K562 (cell line): ENCODE data around the gene LRP3. TPM values are rescaled to one million over a fixed set of nuclear protein-coding genes. Genes with fewer than 3 reads are reported as not detected.

Experiments
- ATAC-seq: fragments of 200-7000 bp; cut with Tn5 transposase; 3 replicates; pipeline ENCODE4 v1.9.1; 2020; ENCODE audit warnings: moderate library complexity
- BruUV-seq: library from RNA; stranded (reverse); fragments of 400-500 nt; replicated peaks from 2 replicates; lab custom pipeline; 2021; lab: Mats Ljungman, UMichigan
- CTCF ChIA-PET: fragments of 300-600 bp; formaldehyde crosslinking; extraction: SDS; loops from one replicate; lab custom pipeline; 2021; ENCODE audit warnings: low intra/inter-chr PET ratio; lab: Yijun Ruan, JAX
- POLR2A ChIA-PET: fragments of 300-600, 350-650 bp; sonication (Branson Sonifier 250); formaldehyde crosslinking; extraction: SDS; loops from one replicate; lab custom pipeline; 2021; ENCODE audit warnings: antibody characterized with exemption, inconsistent platforms; lab: Yijun Ruan, JAX
- DNase-seq, 4 experiments: peaks; one replicate each; pipeline versions ENCODE4 v3.0.0 to v3.0.0-alpha.2; 2011 to 2018; ENCODE audit warnings: low spot score in 3 of 4, mixed read lengths in 3 of 4; ENCODE audit errors: extremely low read depth in 1 of 4
- FAIRE-seq: peaks from 2 replicates; lab custom pipeline; 2011; peaks lifted over from hg19 to GRCh38; lab: Jason Lieb, UNC
- H2AFZ ChIP-seq: 2 replicates; pipeline ENCODE4 v1.6.0; 2011; ENCODE audit warnings: low read depth, low read length, control low read depth, inconsistent platforms
- H3K27ac ChIP-seq: fragments of 200-600 bp; 3 replicates; pipeline ENCODE4 v1.8.0; 2011; ENCODE audit warnings: low read depth, mild to moderate bottlenecking, control low read depth, inconsistent platforms, low read length, moderate library complexity, mixed read lengths; ENCODE audit errors: extremely low read depth
- H3K27me3 ChIP-seq, 2 experiments: fragments of 300-600 bp in 1 of 2; 2 replicates in 1 of 2; 3 replicates in 1 of 2; pipeline versions ENCODE4 v1.6.0 to v1.8.0; 2011; ENCODE audit warnings: inconsistent platforms in 2 of 2, low read length in 2 of 2, mild to moderate bottlenecking in 1 of 2, mixed read lengths in 1 of 2, moderate library complexity in 1 of 2; ENCODE audit not compliant: control insufficient read depth in 2 of 2, insufficient read depth in 2 of 2
- H3K36me3 ChIP-seq: fragments of 300-600 bp; 3 replicates; pipeline ENCODE4 v1.8.0; 2011; ENCODE audit warnings: mild to moderate bottlenecking, low read length, inconsistent platforms; ENCODE audit not compliant: control insufficient read depth, insufficient read depth
- H3K4me1 ChIP-seq, 2 experiments: fragments of 200-600 bp in 1 of 2; replicated peaks in 1 of 2; 2 replicates in 1 of 2; 3 replicates in 1 of 2; pipeline versions ENCODE4 v1.5.1 to v1.8.0; 2011; ENCODE audit warnings: inconsistent platforms in 2 of 2, low read length in 2 of 2, mild to moderate bottlenecking in 1 of 2, mixed read lengths in 1 of 2, moderate library complexity in 1 of 2; ENCODE audit not compliant: control insufficient read depth in 2 of 2, insufficient read depth in 2 of 2
- H3K4me2 ChIP-seq: 2 replicates; pipeline ENCODE4 v1.6.1; 2011; ENCODE audit warnings: low read length, control low read depth, inconsistent platforms, mixed read lengths; ENCODE audit not compliant: insufficient read depth
- H3K4me3 ChIP-seq: fragments of 200-600 bp; sonication (generic), shearing (Covaris generic); 2 replicates; pipeline ENCODE4 v1.5.1; 2016; ENCODE audit warnings: control low read depth, inconsistent platforms
- H3K79me2 ChIP-seq: fragments of 200-600 bp; 3 replicates; pipeline ENCODE4 v1.8.0; 2011; ENCODE audit warnings: low read length, inconsistent platforms; ENCODE audit not compliant: control insufficient read depth, insufficient read depth
- H3K9ac ChIP-seq, 2 experiments: 2 replicates each; pipeline versions ENCODE4 v1.6.0 to v1.6.1; 2011; ENCODE audit warnings: low read depth in 2 of 2, low read length in 2 of 2, control low read depth in 1 of 2, inconsistent platforms in 1 of 2, mild to moderate bottlenecking in 1 of 2, mixed read lengths in 1 of 2; ENCODE audit not compliant: insufficient read depth in 1 of 2
- H3K9me1 ChIP-seq: one replicate; pipeline ENCODE4 v1.6.0; 2011; ENCODE audit warnings: inconsistent platforms, mild to moderate bottlenecking, low read length, moderate library complexity; ENCODE audit not compliant: control insufficient read depth, insufficient read depth
- H3K9me3 ChIP-seq: replicated peaks from 2 replicates; pipeline ENCODE4 v1.5.1; 2011; ENCODE audit warnings: low read depth, low read length, inconsistent platforms; ENCODE audit not compliant: control insufficient read depth, insufficient read depth
- H4K20me1 ChIP-seq: replicated peaks from 2 replicates; pipeline ENCODE4 v1.6.1; 2011; ENCODE audit warnings: low read length, inconsistent platforms, mixed read lengths; ENCODE audit not compliant: control insufficient read depth, insufficient read depth
- CBFA2T2 ChIP-seq: fragments of 450-650 bp; conservative IDR thresholded peaks from 2 replicates; pipeline ENCODE4 v1.6.1; 2017; ENCODE audit warnings: mild to moderate bottlenecking
- ESRRA ChIP-seq: fragments of 450-650 bp; IDR thresholded peaks from 2 replicates; pipeline ENCODE4 v1.6.1; 2014; ENCODE audit warnings: low read depth, mild to moderate bottlenecking, moderate library complexity, borderline replicate concordance
- MAZ ChIP-seq, 2 experiments: fragments of 450-650 bp in 1 of 2; sonication (generic) in 1 of 2; formaldehyde crosslinking; IDR thresholded peaks in 1 of 2; conservative IDR thresholded peaks in 1 of 2; 2 replicates each; pipeline versions ENCODE4 v1.4.0 to v1.5.0; 2020; ENCODE audit warnings: mild to moderate bottlenecking in 1 of 2, missing genetic modification reagents in 1 of 2
- POLR2G ChIP-seq: fragments of 200-400 bp; formaldehyde crosslinking; IDR thresholded peaks from 2 replicates; pipeline ENCODE4 v1.6.1; 2017; ENCODE audit warnings: low read depth, mild to moderate bottlenecking, antibody characterized with exemption, low read length, moderate library complexity
- SMAD1 ChIP-seq: fragments of 150-350 bp; IDR thresholded peaks from 2 replicates; pipeline ENCODE4 v1.6.1; 2014; ENCODE audit warnings: low read length, low read depth; ENCODE audit not compliant: partially characterized antibody
- TEAD4 ChIP-seq, 2 experiments: sonication (generic) in 1 of 2; formaldehyde crosslinking in 1 of 2; IDR thresholded peaks; 2 replicates each; pipeline versions ENCODE4 v1.6.1 to v1.8.0; 2012 to 2022; ENCODE audit warnings: borderline replicate concordance in 1 of 2, inconsistent platforms in 1 of 2, low read length in 1 of 2, mild to moderate bottlenecking in 1 of 2, missing genetic modification reagents in 1 of 2
- ZNF507 ChIP-seq: conservative IDR thresholded peaks from 2 replicates; pipeline ENCODE4 v1.6.1; 2017; ENCODE audit warnings: missing genetic modification characterization, missing compliant biosample characterization
- ZNF551 ChIP-seq: fragments of 250-450 bp; sonication (Bioruptor Pico); IDR thresholded peaks from 2 replicates; pipeline ENCODE4 v1.5.0; 2021; ENCODE audit warnings: mild to moderate bottlenecking, moderate library complexity
- ZNF699 ChIP-seq: fragments of 250-450 bp; sonication (Bioruptor Pico); IDR thresholded peaks from 2 replicates; pipeline ENCODE4 v1.8.0; 2021; ENCODE audit warnings: mild to moderate bottlenecking, moderate library complexity; ENCODE audit not compliant: insufficient replicate concordance
- WGBS: fragments of 100-300 bp; shearing (Covaris generic); methylation state at CpG from one replicate; pipeline ENCODE4 v1.1.6; 2016; ENCODE audit warnings: low coverage, mixed read lengths; ENCODE audit not compliant: insufficient coverage; ENCODE audit errors: missing lambda C conversion rate; 5-methylcytosine and 5-hydroxymethylcytosine counted together
- in situ Hi-C: fragments of 300-500 bp; cut with MboI; formaldehyde crosslinking; loops from 4 replicates; pipeline ENCODE4 v1.15.0; 2018; ENCODE audit warnings: inconsistent platforms, mixed read lengths
- intact Hi-C: fragments of 100-400 bp; cut with micrococcal nuclease; formaldehyde crosslinking; loops from 2 replicates; pipeline ENCODE4 v1.14.2; 2022
- polyA plus RNA-seq, 8 experiments: library from polyadenylated mRNA; depleted of rRNA in 4 of 8; stranded (reverse) in 5 of 8; unstranded in 3 of 8; fragments of >200 nt; fragmentation: Nextera tagmentation in 2 of 8; fragmentation: Illumina TruSeq in 1 of 8; extraction: Ambion mirVana in 2 of 8; extraction: Trizol in 1 of 8; gene quantifications; 2 replicates each; pipeline versions ENCODE4 v1.2.1 to v1.2.3, GENCODE V29; 2011 to 2014; ENCODE audit warnings: inconsistent platforms in 1 of 8, missing spikeins in 1 of 8
- total RNA-seq, 7 experiments: library from RNA; depleted of rRNA in 6 of 7; stranded (reverse); fragments of >200 nt in 6 of 7; fragmentation: Illumina TruSeq in 2 of 7; extraction: Trizol in 2 of 7; gene quantifications; 2 replicates each; pipeline versions ENCODE4 v1.2.1 to v1.2.3, GENCODE V29; 2011 to 2021; ENCODE audit warnings: low replicate concordance in 1 of 7
- TF ChIP-seq, protein P1 (sequence below): sonication (generic); formaldehyde crosslinking; IDR thresholded peaks from 2 replicates; pipeline ENCODE4 v1.9.0; 2022; ENCODE audit warnings: mild to moderate bottlenecking, missing genetic modification reagents
- TF ChIP-seq, protein P2 (sequence below), 2 experiments: fragments of 450-650 bp; formaldehyde crosslinking in 1 of 2; IDR thresholded peaks; 2 replicates each; pipeline versions ENCODE4 v1.4.0 to v1.6.1; 2014 to 2020; ENCODE audit warnings: mild to moderate bottlenecking in 2 of 2, borderline replicate concordance in 1 of 2, low read depth in 1 of 2

LRP3 gene
- total and polyA plus RNA-seq, 9 of the 15 experiments (the other 6 are each of a cell fraction or from before 2014, with no cell fraction given) = 0.29 TPM; not detected in 8

DNA sequence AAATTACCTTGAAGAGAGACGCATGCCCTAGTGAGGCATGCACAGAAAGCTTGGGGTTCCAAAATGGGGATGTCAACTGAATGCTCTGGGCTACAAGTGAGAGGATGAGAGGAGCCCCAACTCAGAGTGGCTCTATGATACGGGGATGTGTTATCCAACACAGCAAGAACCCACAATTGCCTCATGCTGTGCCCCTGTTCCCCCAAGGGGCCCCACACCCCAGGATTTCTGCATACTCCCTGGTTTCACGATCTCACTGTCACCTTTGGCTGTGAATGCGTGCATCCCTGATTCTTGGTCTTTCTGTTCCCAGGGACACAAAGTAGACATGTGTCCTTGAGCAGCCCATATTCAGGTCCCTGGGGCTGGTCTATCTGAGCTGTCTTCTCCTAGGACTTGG, 32.9 kb upstream of the LRP3 start:
- BruUV-seq = no TSS peak

GRCh38 chr19:33163481-33163880, 30.6 kb upstream of the LRP3 start:
- FAIRE-seq (no peak), DNase-seq (no peak), ATAC-seq (no peak)
- H2AFZ ChIP-seq = no peak overlapping the region
- H3K4me1 ChIP-seq = no peaks in the 10 kb centered on the region; a peak in 1 of 5 replicates
- H3K9me1 ChIP-seq = no peaks in the 10 kb centered on the region
- no peak overlapping the region for H3K27ac ChIP-seq
- H4K20me1 ChIP-seq = no peaks in the 10 kb centered on the region
- H3K27me3 ChIP-seq = no peaks in the 10 kb centered on the region
- in situ Hi-C loops = no loop called here
- POLR2A ChIA-PET = interaction anchor here (0.6 kb wide), 1 partner anchor 1094 kb away, joined by 3 read pairs; no protein-coding TSS in a partner anchor
- H3K9me3 ChIP-seq = peaks cover 2% of the 10 kb centered on the region; the same call in 1 of the 2 replicates
- H3K4me2 ChIP-seq = no peak overlapping the region
- no peaks in the 10 kb centered on the region for H3K79me2 ChIP-seq
- no peak overlapping the region for H3K4me3 ChIP-seq
- no TSS peak for BruUV-seq
- intact Hi-C loops = no loop called here
- 8% methylated on average over 6 of the region's 6 CpGs for WGBS
- H3K36me3 ChIP-seq = no peaks in the 10 kb centered on the region
- CTCF ChIA-PET = interaction anchor here (0.6 kb wide), 1 partner anchor 22 kb away, joined by 3 read pairs; no protein-coding TSS in a partner anchor
- H3K9ac ChIP-seq = no peak overlapping the region
- TF ChIP-seq, protein P1, sequence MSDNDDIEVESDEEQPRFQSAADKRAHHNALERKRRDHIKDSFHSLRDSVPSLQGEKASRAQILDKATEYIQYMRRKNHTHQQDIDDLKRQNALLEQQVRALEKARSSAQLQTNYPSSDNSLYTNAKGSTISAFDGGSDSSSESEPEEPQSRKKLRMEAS = no peak
- TF ChIP-seq CBFA2T2 = no peak
- TF ChIP-seq, protein P2, sequence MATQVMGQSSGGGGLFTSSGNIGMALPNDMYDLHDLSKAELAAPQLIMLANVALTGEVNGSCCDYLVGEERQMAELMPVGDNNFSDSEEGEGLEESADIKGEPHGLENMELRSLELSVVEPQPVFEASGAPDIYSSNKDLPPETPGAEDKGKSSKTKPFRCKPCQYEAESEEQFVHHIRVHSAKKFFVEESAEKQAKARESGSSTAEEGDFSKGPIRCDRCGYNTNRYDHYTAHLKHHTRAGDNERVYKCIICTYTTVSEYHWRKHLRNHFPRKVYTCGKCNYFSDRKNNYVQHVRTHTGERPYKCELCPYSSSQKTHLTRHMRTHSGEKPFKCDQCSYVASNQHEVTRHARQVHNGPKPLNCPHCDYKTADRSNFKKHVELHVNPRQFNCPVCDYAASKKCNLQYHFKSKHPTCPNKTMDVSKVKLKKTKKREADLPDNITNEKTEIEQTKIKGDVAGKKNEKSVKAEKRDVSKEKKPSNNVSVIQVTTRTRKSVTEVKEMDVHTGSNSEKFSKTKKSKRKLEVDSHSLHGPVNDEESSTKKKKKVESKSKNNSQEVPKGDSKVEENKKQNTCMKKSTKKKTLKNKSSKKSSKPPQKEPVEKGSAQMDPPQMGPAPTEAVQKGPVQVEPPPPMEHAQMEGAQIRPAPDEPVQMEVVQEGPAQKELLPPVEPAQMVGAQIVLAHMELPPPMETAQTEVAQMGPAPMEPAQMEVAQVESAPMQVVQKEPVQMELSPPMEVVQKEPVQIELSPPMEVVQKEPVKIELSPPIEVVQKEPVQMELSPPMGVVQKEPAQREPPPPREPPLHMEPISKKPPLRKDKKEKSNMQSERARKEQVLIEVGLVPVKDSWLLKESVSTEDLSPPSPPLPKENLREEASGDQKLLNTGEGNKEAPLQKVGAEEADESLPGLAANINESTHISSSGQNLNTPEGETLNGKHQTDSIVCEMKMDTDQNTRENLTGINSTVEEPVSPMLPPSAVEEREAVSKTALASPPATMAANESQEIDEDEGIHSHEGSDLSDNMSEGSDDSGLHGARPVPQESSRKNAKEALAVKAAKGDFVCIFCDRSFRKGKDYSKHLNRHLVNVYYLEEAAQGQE (IDR thresholded peaks at IDR 0.05; ENCODE audit: borderline replicate concordance) = no peak
- TF ChIP-seq, protein P2 (CRISPR knock-in tag; IDR thresholded peaks at IDR 0.05; ENCODE audit: low read depth) = no peak

More for the DNA sequence above, 32.9 kb upstream of the LRP3 start:
- H3K4me2 ChIP-seq = no peak overlapping the region
- no peaks in the 10 kb centered on the region for H3K27me3 ChIP-seq
- no peaks in the 10 kb centered on the region for H4K20me1 ChIP-seq
- no peaks in the 10 kb centered on the region for H3K9me1 ChIP-seq
- 37% methylated on average over 4 of the region's 4 CpGs for WGBS
- H3K27ac ChIP-seq = no peak overlapping the region
- intact Hi-C loops (no loop called here), in situ Hi-C loops (no loop called here)
- H3K4me1 ChIP-seq = no peaks in the 10 kb centered on the region; a peak in 1 of 5 replicates
- H3K9me3 ChIP-seq = no peaks in the 10 kb centered on the region
- H3K36me3 ChIP-seq = no peaks in the 10 kb centered on the region
- H2AFZ ChIP-seq = no peak overlapping the region
- no peak overlapping the region for H3K4me3 ChIP-seq
- POLR2A ChIA-PET = interaction anchor here (1.1 kb wide), 1 partner anchor 13 kb away, joined by 3 read pairs; no protein-coding TSS in a partner anchor
- ATAC-seq (no peak), FAIRE-seq (no peak), DNase-seq (no peak)
- H3K79me2 ChIP-seq = no peaks in the 10 kb centered on the region
- CTCF ChIA-PET = interaction anchor here (0.5 kb wide), 1 partner anchor 9 kb away, joined by 3 read pairs; no protein-coding TSS in a partner anchor
- no peak overlapping the region for H3K9ac ChIP-seq
- TF ChIP-seq ZNF551 (no peak), ESRRA (no peak), TEAD4 (IDR thresholded peaks at IDR 0.05; ENCODE audit: low read length) (no peak), TEAD4 (CRISPR knock-in tag; IDR thresholded peaks at IDR 0.05; ENCODE audit: borderline replicate concordance) (no peak), ZNF507 (tag) (no peak), SMAD1 (no peak), POLR2G (no peak), ZNF699 (CRISPR knock-in tag) (no peak), MAZ (CRISPR knock-in tag; conservative IDR thresholded peaks at IDR 0.05 in 1 of 2, IDR thresholded peaks at IDR 0.05 in 1 of 2) (no peak)
- TF ChIP-seq, all 486 proteins: peak for 0
